ENCODE results near the gene SLC51A. TPM values are rescaled to one million over a fixed set of nuclear protein-coding genes. Genes with fewer than 3 reads are reported as not detected.

The SLC51A gene
- total and polyA plus RNA-seq, 9 of the 15 experiments (the other 6 are each of a cell fraction or from before 2014, with no cell fraction given): 0.35 to 0.38 TPM; not detected in 7

GRCh38 chr3:196236223-196236622 is 19.9 kb downstream of the SLC51A start (continued):
- TF ChIP-seq, protein P1, sequence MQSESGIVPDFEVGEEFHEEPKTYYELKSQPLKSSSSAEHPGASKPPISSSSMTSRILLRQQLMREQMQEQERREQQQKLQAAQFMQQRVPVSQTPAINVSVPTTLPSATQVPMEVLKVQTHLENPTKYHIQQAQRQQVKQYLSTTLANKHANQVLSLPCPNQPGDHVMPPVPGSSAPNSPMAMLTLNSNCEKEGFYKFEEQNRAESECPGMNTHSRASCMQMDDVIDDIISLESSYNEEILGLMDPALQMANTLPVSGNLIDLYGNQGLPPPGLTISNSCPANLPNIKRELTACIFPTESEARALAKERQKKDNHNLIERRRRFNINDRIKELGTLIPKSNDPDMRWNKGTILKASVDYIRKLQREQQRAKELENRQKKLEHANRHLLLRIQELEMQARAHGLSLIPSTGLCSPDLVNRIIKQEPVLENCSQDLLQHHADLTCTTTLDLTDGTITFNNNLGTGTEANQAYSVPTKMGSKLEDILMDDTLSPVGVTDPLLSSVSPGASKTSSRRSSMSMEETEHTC (IDR thresholded peaks at IDR 0.05): no peak
- TF ChIP-seq KLF10 (CRISPR knock-in tag; IDR thresholded peaks at IDR 0.05) (no peak), JUND (IDR thresholded peaks at IDR 0.05; ENCODE audit: borderline replicate concordance, low read depth, low read length) (no peak), JUND (tag; IDR thresholded peaks at IDR 0.05; ENCODE audit: borderline replicate concordance, low read depth, low read length) (no peak), CBX1 (IDR thresholded peaks at IDR 0.05; ENCODE audit: low read depth) (no peak), POLR2H (tag; IDR thresholded peaks at IDR 0.05; ENCODE audit: low read depth) (no peak), TBL1XR1 (IDR thresholded peaks at IDR 0.05; ENCODE audit: low read length in 2 of 2) (no peak)

DNA sequence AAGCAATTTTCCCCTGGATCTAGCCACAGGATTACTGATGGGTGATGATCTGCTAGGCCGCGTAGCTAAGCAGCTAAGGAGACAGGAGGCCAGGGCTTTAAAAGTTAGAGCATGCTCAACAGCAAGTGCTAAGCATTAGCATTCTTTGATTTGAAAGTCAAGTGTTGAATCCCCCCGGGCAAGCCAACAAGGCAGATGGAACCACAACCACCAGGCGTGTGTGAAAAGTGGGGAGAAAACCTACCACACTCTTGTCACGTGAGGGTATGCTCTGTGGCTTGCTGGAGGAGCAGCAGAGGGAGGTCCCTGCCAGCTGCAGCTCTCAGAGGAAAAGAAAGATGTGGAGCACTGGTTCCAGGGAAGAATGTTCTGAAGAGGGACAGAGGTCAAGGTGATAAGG is 20.9 kb downstream of the SLC51A start:
- 87% methylated on average over 5 of the region's 5 CpGs for WGBS (ENCODE audit: insufficient coverage, low coverage, missing lambda C conversion rate)
- no peaks in the 10 kb centered on the region for H3K79me2 ChIP-seq (ENCODE audit: control insufficient read depth, insufficient read depth, low read length)
- H4K20me1 ChIP-seq (replicated peaks; ENCODE audit: control insufficient read depth, insufficient read depth, low read length): no peaks in the 10 kb centered on the region
- ATAC-seq (no peak), FAIRE-seq (peak; percentile 23), DNase-seq (ENCODE audit: extremely low read depth in 1 of 4, low spot score in 3 of 4) (no peak)
- no peak overlapping the region for H3K4me3 ChIP-seq
- ChIA-PET CTCF (ENCODE audit: low intra/inter-chr PET ratio) (no interaction called here), POLR2A (interaction anchor here (0.6 to 1.6 kb wide), 3 partner anchors 10 to 275 kb away, joined by 3 to 5 read pairs (median 4); no protein-coding TSS in a partner anchor)
- H3K9ac ChIP-seq (ENCODE audit: insufficient read depth in 1 of 2, low read depth in 2 of 2, low read length in 2 of 2): no peak overlapping the region
- peaks cover 49% of the 10 kb centered on the region for H3K36me3 ChIP-seq (ENCODE audit: control insufficient read depth, insufficient read depth, low read length)
- H3K9me1 ChIP-seq (ENCODE audit: control insufficient read depth, insufficient read depth, low read length): peaks cover 5% of the 10 kb centered on the region
- no peak overlapping the region for H2AFZ ChIP-seq (ENCODE audit: low read depth, low read length)
- no peaks in the 10 kb centered on the region for H3K27me3 ChIP-seq (ENCODE audit: control insufficient read depth in 2 of 2, insufficient read depth in 2 of 2, low read length in 2 of 2)
- intact Hi-C loops (cut with micrococcal nuclease): no loop called here
- no peak overlapping the region for H3K4me2 ChIP-seq (ENCODE audit: insufficient read depth, low read length)
- in situ Hi-C loops (cut with MboI): no loop called here
- H3K27ac ChIP-seq (ENCODE audit: extremely low read depth, low read depth, low read length): no peak overlapping the region
- H3K9me3 ChIP-seq (replicated peaks; ENCODE audit: control insufficient read depth, insufficient read depth, low read depth, low read length): no peaks in the 10 kb centered on the region
- peaks cover 0 to 9% of the 10 kb centered on the region in 2 experiments; a peak in 2 of 5 replicates for H3K4me1 ChIP-seq (replicated peaks in 1 of 2; ENCODE audit: control insufficient read depth in 2 of 2, insufficient read depth in 2 of 2, low read length in 2 of 2)
- BruUV-seq (replicated peaks): no TSS peak
- TF ChIP-seq PYGO2 (tag; IDR thresholded peaks at IDR 0.05) (no peak), TCF7 (IDR thresholded peaks at IDR 0.05; ENCODE audit: borderline replicate concordance) (no peak), SIN3B (IDR thresholded peaks at IDR 0.05; ENCODE audit: low read depth) (no peak), PHF20 (IDR thresholded peaks at IDR 0.05; ENCODE audit: partially characterized antibody) (no peak)
- TF ChIP-seq, protein P2, sequence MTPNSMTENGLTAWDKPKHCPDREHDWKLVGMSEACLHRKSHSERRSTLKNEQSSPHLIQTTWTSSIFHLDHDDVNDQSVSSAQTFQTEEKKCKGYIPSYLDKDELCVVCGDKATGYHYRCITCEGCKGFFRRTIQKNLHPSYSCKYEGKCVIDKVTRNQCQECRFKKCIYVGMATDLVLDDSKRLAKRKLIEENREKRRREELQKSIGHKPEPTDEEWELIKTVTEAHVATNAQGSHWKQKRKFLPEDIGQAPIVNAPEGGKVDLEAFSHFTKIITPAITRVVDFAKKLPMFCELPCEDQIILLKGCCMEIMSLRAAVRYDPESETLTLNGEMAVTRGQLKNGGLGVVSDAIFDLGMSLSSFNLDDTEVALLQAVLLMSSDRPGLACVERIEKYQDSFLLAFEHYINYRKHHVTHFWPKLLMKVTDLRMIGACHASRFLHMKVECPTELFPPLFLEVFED (CRISPR knock-in tag; conservative IDR thresholded peaks at IDR 0.05): no peak

Measured in K562 (cell line).